HG03432 (cell line): ENCODE measurements around the gene RBM8A.
"Not testable (repeated sequence)": the region's sequence is repeated elsewhere in the genome, so short reads cannot be mapped to it uniquely, and the experiment has no call there.

Experiments used
- ATAC-seq: cut with Tn5 transposase; IDR thresholded peaks from one replicate; pipeline ENCODE4 v1.9.1; 2021; ENCODE audit warnings: mild to moderate bottlenecking, moderate library complexity; ENCODE audit not compliant: unreplicated experiment

RBM8A gene

DNA sequence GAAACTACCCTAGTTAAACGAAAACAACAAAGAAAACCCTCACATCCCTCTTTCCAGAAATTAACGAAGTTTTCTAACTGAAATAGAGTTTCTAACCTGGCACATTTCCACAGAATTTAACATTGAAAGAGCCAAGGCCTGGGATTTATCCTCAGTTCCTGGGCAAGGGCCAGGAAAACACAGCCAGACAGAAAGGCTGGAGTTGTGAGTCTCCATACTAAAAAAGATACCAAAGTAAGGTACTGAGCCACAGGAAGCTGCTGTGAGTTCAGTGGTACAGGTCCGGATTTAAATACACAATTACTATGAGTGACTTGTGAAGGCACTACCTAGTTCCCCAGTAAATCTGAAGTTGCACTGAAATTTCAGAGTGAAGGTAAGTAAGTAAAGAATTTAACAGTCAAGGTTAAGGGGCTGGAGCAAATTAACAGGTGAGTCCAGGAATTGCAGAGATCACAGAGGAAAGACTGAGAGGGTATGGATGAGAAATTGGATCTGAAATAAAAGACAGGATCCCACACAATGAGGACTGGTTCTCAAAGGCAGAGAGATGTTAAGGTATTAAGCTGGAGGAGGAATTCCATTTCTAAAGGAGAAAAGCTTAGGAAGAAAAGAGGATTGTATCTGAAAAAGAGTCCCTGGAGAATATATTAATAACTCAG is 29.6 kb upstream of the RBM8A start:
- no peak for ATAC-seq

DNA sequence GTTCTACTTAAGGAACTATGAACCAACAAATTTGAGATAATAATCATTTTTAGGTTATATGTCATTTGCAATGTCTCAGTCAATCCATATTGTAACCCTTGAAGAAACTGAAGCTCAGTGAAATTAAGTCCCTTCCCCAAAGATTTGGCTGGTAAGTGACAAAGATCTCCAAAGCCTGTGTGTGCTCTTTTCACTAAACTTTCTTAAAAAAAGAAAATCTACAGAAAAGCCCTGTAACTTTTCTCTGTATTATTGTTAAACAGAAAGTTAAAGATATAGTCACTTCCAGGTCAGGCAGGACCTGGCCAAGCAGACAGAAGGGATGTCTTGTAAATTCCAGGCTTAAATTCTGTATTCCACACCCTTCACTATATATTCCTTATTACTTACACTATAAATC is 29.1 kb upstream of the RBM8A start:
- ATAC-seq = no peak

DNA sequence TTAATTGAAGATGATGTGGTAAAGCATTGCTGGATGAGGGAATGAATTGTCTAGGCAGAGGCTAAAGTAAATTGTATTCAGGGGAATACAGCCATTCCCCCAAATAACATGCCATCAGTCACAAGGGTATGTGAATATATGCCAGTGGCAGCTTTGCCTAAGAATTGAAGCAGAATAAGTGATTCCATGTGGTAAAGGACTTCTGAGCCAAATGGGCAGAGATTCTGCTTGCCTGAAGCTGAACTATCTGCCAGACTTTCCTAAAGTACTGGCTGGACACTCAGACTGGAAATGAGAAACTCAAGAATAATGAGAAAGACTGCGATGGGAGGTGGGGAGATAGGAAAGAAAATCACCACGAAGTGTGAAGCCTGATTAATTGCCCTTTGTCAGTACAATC is 28.2 kb upstream of the RBM8A start:
- no peak for ATAC-seq

DNA sequence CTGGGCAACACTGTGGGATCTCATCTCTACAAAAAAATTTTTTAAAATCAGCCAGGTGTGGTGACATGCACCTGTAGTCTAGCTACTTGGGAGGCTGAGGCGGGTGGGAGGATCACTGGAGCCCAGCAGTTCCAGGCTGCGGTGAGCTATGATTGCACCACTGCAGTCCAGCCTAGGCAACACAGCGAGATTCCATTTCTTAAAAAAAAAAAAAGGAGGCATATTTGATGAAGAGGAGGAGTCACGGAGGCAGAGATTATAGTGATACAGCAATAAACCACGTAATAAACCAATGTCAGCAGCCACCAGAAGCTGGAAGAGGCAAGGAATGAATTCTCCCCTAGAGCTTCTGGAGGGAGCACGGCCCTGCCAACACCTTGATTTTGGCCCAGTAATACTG is 26.6 kb upstream of the RBM8A start:
- no peak for ATAC-seq

DNA sequence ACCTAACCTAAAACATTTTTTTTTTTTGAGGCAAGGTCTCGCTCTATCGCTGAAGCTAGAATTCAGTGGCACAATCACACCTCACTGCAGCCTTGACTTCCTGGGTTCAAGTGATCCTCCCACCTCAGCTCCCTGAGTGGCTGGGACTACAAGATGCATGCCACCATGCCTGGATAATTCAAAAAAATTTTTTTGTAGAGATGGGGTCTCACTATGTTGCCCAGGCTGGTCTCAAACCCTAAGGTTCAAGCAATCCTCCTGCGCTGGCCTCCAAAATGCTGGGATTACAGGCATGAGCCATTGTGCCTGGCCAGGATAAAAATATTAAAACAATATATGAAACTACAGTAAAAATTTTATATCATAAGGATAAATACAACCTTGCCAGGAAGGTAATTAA is 25.6 kb upstream of the RBM8A start:
- ATAC-seq = no peak

DNA sequence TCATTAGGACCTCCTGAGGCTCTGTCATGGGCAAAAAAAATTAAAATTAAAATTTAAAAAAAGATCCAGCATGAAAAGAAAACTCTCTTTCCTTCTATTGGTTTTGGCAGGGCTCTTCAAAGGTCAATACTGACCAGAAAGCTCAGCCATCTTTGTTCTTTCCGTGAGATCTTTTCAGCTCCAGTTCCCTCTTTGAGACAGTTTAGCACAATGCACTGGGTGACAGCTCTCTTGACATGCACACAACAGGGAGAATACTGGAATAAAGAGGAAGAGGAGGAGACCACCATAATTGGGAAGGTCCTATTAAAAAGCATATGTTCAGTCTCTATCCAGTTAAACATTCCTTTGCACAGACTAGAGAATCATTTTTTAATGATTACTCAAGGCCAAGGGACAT is 24.2 kb upstream of the RBM8A start:
- ATAC-seq = no peak

DNA sequence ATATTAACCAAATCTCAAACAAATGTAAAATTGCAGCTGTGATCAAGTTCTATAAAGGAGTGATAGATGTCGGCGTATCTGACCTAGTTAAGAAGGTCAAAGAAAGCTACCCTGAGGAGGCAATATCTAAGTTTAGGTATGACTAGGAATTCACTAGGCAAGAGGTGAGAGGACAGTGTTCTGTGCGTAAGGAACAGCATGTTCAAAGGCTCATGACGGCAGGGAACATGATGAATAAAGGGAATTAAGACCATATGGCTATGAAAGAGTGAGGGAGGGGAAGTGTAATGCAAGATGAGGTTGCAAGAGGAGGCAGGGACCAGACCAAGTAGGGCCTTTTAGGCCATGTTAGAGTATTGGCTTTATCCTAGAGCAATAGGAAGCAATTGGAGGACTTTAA is 21.9 kb upstream of the RBM8A start:
- ATAC-seq = no peak

DNA sequence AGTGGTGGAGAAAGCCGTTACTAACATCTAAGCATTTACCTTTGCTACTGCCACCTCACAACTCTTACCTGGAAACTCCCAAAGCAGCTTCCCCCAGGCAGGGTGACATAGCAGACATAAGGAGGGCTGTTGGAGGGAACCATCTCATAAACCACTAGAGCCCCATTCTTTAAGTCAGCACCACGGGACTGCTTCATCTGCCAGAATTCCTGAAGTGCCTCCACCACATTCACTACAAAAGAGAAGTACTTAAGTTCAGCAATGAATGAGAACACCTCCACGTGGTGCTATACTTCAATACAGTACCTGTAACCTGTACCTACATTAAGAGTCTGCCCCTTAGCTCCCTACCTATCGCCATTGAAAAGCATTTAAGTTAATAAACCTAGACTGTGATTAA is 20.3 kb upstream of the RBM8A start:
- no peak for ATAC-seq

DNA sequence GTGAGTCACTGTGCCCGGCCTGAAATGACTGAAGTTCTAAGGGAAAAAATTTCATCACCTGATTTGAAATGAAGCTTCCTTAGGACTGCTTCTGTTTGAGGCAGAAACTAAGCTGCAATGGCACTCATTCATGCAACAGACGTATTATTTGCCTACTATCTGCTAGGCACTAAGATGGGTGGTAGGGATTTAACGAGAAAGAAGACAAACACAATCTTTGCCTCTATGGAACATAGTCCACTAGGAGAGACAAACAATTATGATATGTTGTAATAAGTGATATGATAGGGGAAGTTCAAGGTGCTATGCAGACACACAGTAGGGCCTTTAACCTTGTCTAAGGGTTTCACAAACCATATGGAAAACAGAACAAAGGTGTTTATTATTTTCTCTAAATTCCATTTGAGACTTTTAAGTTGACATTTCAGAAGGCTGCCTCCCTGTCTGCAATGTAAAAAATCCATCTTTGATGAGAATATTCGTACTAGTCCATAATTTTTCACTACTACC is 19.2 kb upstream of the RBM8A start:
- no peak for ATAC-seq

DNA sequence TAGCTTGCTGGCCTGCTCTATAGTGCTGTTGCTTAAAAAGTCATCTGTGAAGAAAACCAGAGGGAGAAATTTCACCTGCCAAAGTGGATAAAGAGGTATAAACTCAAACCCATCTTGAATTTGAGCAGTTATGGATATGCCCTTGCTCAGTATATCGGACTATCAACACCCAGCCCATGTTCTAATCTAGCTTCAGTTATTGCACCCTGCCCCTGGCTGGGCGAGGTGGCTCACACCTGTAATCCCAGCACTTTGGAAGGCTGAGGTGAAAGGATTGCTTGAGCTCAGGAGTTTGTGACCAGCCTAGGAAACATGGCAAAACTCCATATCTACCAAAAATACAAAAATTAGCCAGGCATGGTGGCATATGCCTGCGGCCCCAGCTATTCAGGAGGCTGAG is 17.2 kb upstream of the RBM8A start:
- no peak for ATAC-seq

DNA sequence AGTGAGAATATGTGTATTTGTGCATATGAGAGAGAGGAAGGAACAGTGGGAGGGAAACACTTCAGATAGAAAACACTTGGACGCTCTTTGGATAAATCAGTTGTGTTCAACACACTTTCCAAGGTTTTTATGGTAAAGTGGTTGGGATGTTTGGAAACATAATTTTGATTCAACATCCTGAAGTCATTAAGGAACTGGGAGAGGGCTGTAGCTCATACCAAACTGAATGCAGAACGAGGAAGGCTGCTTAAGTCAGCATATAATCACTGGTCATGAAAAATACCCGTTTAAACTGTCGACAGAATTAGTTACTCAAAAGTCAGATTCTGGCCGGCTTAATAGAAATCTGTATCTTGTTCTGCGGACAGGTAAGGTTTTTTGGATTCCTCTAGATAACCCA is 15.6 kb upstream of the RBM8A start:
- ATAC-seq = no peak

DNA sequence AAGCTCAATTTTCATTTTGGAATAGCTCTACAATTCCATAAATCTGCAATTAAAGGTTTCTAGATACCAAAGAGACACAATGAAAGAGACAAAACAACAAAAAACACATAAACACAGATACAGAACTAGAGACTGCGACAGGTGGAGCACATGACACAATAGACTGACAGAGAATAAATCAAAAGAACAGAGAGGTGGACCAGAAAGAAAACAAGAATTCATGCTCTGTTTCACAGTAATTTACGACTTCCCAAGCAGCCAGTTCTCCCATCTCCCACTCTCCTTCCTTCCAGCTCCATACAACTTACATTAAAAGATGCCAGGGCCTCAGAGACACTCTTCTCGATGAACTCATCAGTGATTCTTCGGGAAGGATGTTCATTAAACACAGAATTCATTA is 15.1 kb upstream of the RBM8A start:
- ATAC-seq = no peak

DNA sequence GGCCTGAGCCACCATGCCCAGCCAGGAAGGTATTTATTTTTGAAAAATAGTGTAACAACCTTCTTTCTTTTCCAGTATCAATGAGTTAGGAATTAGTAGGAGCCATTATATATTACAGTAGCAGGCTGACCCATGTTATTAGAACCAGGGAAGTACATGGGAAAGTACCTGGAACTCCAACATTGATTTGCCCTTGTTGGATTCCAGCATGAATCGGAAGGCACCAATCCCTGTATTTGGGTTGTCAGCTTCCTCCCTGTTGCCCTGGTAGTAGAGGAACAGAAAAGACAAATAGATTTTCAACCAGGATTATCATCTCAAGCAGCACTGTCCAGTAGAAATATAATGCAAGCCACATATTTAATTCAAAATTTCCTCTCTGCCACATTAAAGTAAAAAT is 10.2 kb upstream of the RBM8A start:
- no peak for ATAC-seq

DNA sequence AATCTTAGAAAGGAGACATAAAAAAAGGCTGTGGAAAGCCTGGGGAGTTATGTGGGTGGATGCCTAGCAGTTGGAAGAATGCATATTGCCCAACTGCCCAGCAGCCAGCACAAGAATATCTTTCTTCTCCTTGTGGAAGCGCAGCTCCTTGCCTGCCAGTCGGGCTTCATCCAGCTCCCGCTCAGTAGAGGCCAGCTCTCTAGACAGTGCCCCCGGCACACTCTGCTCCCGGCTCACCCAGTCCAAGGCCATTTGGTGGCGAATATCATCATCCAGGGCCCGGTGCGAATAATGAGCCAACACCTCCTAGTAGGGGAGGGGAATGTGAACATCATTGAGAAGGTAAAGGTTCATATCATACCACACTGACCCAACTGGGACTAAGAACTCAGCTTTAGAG is 9.0 kb upstream of the RBM8A start:
- ATAC-seq = no peak

DNA sequence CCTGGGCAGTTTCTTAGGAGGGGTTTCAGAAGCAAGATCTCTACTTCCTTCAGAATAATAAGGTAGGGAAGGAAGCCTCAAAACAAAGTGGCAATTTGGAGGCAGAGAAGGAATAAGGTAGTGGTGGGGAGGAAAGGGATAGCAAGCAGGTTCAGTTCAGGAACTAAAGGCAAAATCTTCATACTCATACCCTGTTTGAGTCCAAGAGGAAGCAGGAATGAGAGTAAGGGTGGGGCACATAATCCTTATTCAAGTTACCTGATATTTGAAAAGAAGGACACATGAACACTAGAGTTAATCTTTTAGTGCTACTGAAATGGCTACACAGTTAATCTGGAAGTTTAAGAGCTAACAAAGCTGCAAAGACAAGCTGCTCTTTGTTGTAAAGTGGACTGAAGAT is 8.4 kb upstream of the RBM8A start:
- no peak for ATAC-seq

DNA sequence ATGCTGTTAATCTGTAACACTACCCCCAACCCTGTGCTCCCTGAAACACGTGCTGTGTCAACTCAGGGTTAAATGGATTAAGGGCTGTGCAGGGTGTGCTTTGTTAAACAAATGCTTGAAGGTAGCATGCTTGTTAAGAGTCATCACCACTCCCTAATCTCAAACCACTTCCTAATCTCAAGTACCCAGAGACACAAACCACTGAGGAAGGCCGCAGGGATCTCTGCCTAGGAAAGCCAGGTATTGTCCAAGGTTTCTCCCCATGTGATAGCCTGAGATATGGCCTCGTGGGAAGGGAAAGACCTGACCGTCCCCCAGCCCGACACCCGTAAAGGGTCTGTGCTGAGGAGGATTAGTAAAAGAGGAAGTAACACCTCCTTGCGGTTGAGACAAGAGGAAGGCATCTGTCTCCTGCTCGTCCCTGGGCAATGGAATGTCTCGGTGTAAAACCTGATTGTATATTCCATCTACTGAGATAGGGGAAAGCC is 5.3 kb upstream of the RBM8A start:
- ATAC-seq = not testable (repeated sequence)

DNA sequence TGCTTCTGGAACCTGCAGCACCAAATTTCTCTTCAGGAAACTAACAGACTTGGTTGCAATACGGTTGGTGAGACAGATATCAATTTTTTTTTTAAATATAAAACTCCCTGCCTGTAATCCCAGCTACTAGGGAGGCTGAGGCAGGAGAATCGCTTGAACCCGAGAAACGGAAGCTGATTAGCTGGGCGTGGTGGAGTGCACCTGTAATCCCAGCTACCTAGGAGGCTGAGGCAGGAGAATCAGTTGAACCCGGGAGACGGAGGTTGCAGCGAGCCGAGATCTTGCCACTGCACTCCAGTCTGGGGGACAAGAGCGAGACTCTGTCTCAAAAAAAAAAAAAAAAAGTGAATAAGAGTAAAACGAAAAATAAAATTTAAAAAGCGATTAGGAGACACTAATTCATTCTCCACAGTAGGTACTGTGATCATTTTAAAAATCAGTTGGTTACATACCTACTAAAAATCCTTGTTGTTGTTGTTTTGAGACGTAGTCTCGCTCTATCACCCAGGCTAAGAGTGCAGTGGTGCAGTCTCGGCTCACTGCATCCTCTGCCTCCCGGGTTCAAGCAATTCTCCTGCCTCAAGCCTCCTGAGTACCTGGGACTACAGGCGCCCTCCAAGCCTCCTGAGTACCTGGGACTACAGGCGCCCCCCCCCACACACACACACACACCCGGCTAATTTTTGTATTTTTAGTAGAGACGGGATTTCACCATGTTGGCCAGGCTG is 796 bp upstream of the RBM8A start:
- ATAC-seq = no peak

DNA sequence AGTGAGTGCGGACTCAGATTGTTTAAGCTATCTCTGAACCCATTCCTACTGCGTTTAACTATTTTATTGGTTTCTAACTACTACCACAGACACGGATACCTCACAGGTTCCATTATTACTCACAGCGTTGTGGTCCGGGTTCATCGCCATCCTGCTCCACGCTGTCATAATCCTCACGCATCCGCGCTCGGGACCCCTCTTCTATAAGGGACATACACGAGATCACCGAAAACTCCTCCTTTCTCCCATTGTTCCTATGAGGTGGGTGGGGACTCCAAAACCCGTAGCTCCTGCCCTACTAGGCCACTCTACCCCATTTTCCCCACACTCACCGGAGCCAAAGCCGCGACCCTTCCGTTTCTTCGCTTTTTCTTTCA is 610 bp downstream of the RBM8A start:
- ATAC-seq = peak; percentile 8

DNA sequence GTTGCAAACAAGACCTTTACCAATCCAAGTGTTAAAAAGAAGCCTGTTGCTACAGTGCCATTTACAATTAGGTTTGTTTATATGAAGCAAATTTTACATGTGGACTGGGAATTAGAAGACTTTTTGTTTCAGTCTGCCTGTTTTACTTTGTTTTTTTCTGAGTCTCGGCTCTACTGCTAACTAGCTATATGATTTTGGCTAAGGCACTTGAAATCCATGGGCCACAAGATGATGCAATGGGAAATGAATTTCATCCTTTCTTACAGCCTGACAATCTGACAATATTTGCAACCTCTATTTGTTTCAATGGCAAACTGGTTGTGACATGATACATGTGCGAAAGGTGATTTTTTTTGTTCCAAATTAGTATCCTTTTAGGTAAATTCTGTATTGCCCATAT is 5.0 kb downstream of the RBM8A start:
- ATAC-seq = no peak

DNA sequence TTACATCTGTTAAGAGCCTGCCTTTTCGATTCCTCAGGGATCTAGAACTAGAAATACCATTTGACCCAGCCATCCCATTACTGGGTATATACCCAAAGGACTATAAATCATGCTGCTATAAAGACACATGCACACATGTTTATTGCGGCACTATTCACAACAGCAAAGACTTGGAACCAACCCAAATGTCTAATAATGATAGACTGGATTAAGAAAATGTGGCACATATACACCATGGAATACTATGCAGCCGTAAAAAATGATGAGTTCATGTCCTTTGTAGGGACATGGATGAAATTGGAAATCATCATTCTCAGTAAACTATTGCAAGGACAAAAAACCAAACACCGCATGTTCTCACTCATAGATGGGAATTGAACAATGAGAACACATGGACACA is 7.0 kb downstream of the RBM8A start:
- ATAC-seq = not testable (repeated sequence)

DNA sequence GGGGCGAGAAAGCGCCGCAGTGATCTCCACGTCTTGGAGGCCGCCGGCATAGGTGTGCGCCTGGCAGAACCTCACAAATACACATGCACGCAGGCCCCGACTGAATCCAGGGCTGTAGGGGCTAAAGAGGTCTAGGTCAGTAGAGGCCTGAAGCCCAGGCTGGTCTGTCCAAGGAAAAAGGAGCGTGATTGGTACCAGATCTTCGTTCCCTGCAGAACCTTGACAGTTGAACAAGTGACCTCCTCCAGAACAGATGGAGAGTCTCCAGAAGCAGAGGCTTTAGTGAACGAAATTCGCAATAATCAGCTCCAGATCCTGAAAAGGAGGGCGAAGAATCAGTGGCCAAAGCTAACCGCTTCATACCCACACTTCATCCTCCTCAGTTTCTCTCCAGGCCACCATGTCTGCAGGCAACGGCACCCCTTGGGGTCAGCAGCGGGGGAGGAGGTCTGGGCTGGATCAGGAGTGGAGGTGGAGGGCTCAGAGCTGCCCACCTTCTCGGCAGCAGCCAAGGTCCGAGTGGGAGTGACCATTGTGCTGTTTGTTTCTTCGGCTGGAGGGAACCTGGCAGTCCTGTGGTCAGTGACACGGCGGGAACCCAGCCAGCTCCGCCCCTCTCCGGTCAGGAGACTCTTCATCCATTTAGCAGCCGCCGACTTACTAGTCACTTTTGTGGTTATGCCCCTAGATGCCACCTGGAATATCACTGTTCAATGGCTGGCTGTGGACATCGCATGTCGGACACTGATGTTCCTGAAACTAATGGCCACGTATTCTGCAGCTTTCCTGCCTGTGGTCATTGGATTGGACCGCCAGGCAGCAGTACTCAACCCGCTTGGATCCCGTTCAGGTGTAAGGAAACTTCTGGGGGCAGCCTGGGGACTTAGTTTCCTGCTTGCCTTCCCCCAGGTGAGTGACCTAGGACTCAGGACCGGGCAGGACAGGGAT is 8.0 kb downstream of the RBM8A start:
- peak; percentile 84 for ATAC-seq
